GM20431 (cell line): ENCODE results near the gene DRD3.

ENCODE experiments used
- in situ Hi-C: fragments of 300-500 bp; cut with MseI, MboI; formaldehyde crosslinking; loops from one replicate; pipeline ENCODE4 v1.15.0; 2020; ENCODE audit warnings: low sequenced_read_pairs; ENCODE audit not compliant: unreplicated experiment

Gene DRD3

GRCh38 chr3:114192136-114192535 is 13.3 kb upstream of the DRD3 start:
- in situ Hi-C loops = no loop called here

GRCh38 chr3:114186501-114186900 is 7.6 kb upstream of the DRD3 start:
- in situ Hi-C loops = no loop called here

DNA sequence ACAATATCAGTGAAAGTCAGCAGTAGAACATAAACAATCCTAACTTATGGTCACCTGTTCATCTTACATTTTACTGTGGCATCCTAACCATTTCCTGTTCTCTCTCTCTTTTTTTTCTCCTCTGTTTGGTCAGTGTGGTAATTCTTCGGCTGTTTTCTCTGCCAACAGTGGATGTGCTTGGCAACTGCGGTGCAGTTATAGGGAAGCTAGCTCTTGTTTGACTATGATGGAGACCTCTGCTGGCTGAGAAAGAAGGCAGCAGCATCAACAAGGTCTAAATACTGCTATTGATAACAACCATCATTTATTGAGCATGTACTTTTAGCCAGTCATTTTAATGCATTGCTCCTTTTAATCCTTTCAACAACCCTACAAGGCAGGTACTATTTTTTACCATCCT is 723 bp upstream of the DRD3 start:
- in situ Hi-C loops = no loop called here

GRCh38 chr3:114176890-114177289 is 2.0 kb downstream of the DRD3 start:
- in situ Hi-C loops = no loop called here

DNA sequence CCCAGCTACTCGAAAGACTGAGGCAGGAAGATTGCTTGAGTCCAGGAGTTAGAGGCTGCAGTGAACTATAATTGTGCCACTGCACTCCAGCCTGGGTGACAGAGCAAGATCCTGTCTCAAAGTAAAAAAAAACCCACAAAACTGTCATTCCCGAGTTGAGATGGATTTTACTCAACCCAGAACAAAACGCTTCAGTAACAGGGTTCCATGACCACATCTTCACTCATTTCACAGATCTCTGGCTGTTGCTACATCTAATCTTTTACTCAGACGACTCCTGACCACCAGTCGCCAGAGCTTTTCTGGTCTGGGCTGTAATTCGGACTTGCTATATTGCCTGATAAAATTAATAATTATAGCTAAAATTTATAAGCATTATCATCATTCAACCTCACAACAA is 2.4 kb downstream of the DRD3 start:
- in situ Hi-C loops = no loop called here

GRCh38 chr3:114175204-114175987 is 3.5 kb downstream of the DRD3 start:
- in situ Hi-C loops = no loop called here

DNA sequence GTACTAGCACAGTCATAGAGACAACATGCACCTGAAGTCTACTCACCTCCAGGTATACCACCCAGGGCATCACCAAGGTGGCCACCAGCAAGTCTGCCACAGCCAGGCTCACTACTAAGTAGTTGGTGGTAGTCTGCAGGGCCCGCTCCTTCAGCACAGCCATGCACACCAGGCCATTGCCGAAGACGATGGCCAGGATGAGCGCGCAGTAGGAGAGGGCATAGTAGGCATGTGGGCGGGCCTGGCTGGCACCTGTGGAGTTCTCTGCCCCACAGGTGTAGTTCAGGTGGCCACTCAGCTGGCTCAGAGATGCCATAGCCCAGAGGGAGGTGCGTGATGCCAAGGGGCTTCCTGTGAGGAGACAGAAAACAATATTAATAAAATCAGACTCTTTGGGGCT is 7.2 kb downstream of the DRD3 start:
- in situ Hi-C loops = no loop called here

GRCh38 chr3:114168150-114168549 is 10.7 kb downstream of the DRD3 start:
- in situ Hi-C loops = no loop called here

DNA sequence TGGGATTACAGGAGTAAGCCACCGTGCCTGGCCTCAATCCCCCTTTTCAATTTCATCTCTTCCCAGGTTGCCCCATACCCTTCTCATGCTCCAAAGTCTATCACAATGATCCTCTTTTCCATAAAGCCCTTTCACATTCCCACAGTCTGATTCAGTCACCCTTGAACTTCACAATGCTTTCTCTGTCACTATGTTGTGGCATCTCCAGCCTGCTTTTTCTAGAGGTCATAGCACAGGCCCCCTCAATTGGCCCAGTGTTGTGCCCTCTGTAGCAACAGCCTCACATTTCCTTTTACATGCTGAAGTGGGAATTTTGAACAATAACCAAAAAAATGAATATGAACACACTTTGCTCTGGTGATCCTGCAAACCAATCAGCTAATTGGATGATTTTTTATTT is 21.5 kb downstream of the DRD3 start:
- in situ Hi-C loops = no loop called here

GRCh38 chr3:114155370-114155821 is 23.5 kb downstream of the DRD3 start:
- in situ Hi-C loops = no loop called here

DNA sequence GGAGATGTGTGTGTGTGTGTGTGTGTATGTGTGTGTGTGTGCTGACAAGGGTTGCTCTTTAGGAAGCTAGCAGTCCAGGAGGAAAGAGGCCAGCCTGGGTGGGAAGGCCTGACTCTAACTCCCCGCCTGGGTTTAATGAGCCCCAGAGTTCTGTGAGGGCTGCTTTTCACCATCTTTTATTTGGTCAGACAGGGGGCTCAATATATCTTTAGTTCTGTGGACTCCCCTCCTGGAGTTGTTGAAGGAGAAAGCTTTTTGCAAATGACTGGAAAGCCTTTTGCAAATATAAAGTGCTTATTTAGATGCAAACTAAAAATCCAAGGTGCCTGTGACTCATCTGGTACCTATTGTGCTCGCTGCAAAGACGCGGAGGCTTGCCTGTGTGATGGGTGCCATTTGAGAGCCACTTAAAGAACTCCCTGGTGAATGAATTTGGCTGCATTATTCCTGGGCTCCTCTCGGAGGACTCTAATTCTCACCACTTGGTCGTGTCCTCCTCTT is 24.5 kb downstream of the DRD3 start:
- in situ Hi-C loops = no loop called here

- in situ Hi-C loops = no loop called here
Measured at GRCh38 chr3:114152519-114153151, 26.2 kb downstream of the DRD3 start.

GRCh38 chr3:114151091-114151490 is 27.8 kb downstream of the DRD3 start:
- in situ Hi-C loops = no loop called here

GRCh38 chr3:114147251-114147650 is 31.6 kb downstream of the DRD3 start:
- in situ Hi-C loops = no loop called here

DNA sequence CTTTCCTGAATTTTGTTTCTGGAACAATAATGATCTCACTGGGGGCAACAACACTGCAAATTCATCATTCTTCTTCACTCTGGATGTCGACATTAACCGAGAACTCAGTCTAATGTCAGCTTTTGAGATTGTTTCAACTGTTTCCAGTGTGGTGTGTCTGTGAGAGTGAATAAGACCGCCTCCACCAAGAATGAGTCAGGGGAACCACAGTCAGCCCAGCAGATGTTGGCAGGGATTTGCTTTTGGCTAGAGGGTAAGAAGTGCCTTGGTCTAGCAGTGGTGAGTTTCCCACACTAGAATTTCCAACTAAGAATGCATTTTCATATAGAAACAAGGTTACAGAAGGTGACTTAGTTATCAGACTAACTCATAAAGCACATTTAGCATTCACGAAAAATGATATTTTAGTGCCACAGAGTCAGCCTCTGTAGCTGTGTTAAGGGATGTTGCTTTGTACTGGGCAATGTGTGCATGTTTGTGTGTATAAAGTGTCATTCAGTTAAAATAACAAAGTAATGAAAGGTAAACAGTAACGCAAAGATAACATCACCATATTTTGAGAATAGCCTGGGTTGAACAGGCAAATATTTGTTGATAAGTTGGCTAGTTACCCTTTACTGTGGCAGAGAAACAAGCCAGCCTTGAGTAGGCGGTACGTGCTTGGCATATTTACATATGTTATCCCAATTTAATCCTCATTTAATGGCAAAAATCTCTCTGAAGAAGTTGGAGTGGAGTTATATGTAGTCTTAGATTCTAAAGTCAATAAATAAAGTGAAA is 33.8 kb downstream of the DRD3 start:
- in situ Hi-C loops = no loop called here

DNA sequence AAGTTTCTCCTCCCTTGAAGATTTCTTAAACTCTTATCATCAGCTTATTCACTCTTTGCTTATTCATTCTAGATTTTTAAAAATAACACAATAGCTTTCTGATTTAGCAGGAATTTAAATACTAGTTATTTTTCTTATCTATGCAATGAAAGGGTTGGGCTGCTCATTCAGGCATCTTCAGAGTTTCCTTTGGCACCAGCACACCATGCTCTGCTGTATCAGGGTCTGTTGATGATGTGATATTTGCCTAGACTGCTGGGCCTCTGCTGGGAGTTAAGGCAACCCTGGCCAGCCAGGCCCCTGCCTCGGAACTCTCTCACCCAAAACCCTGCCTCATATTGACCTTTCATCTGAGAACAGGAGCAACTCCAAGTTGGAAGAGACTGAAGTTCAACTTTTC is 35.0 kb downstream of the DRD3 start:
- in situ Hi-C loops = no loop called here

- in situ Hi-C loops = no loop called here
Measured at GRCh38 chr3:114139836-114140235, 39.0 kb downstream of the DRD3 start.

DNA sequence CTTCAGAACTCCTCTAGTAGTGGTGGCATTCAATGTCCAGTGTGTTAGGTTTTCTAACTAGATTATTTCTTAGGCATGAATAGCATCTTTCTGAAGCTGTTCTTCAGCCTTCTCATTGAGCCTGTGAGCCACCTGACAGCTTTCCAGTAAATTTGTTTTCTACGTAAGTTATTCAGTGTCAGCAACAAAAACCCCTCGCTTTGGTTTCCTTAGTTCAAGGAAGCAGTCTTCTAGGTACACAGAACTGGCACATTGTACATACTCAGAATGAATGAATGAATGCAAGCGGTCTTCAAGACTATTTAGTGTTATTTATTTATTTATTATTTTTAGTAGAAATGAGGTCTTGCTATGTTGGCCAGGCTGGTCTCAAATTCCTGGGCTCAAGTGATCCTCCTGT is 44.9 kb downstream of the DRD3 start:
- in situ Hi-C loops = no loop called here

GRCh38 chr3:114132500-114132899 is 46.4 kb downstream of the DRD3 start:
- in situ Hi-C loops = no loop called here

DNA sequence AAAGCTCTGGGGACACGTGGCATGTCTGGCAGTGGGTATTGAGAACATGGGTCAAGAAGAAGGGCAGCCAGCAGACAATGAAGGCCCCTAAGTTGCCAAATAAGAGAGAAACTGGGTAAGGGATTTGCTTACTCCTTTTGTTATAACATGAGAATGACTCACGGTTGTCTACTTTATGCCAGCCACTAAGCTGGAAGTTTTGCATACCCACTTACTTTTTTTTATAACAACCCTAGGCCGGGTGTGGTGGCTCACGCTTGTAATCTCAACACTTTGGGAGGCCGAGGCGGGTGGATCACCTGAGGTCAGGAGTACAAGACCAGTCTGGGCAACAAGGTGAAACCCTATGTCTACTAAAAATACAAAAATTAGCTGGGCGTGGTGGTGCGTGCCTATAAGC is 50.0 kb downstream of the DRD3 start:
- in situ Hi-C loops = no loop called here

GRCh38 chr3:114128231-114128630 is 50.6 kb downstream of the DRD3 start:
- in situ Hi-C loops = no loop called here
